Right atrium auricular region (tissue), 2 donors: Measurements from ENCODE around the gene DOK1. TPM values are rescaled to one million over a fixed set of nuclear protein-coding genes. Genes with fewer than 3 reads are reported as not detected.

Experiments
- DNase-seq: peaks from one replicate; pipeline ENCODE4 v3.0.0-alpha.2; 2019; ENCODE audit warnings: low spot score
- H3K27ac ChIP-seq, 2 donors: fragments of 200-600 bp; sonication (generic); 1 replicate in 1 of 2; 2 replicates in 1 of 2; pipeline ENCODE4 v1.5.1; 2016 to 2019
- H3K27me3 ChIP-seq, 2 donors: fragments of 200-600 bp; sonication (generic); one replicate each; pipeline versions ENCODE4 v1.5.1 to v1.6.0; 2017 to 2019
- H3K36me3 ChIP-seq: fragments of 200-600 bp; sonication (generic); one replicate; pipeline ENCODE4 v1.5.1; 2016
- H3K4me1 ChIP-seq, 2 donors: fragments of 200-600 bp; sonication (generic); one replicate each; pipeline versions ENCODE4 v1.5.1 to v1.6.0; 2017 to 2019
- H3K4me3 ChIP-seq, 2 donors: fragments of 200-600 bp; sonication (generic); 1 replicate in 1 of 2; 2 replicates in 1 of 2; pipeline ENCODE4 v1.5.1; 2017 to 2019; ENCODE audit warnings: mild to moderate bottlenecking in 1 of 2, moderate library complexity in 1 of 2
- H3K9me3 ChIP-seq, 2 donors: fragments of 200-600 bp; sonication (generic); one replicate each; pipeline ENCODE4 v1.5.1; 2019
- CTCF ChIP-seq, 2 donors: fragments of 200-600 bp; sonication (generic); IDR thresholded peaks; one replicate each; pipeline ENCODE4 v1.5.1; 2019; ENCODE audit warnings: antibody characterized with exemption in 2 of 2
- total RNA-seq, 2 donors: library from RNA; depleted of rRNA; stranded (reverse); fragments of >200 nt; gene quantifications; one replicate each; pipeline ENCODE4 v1.1.0, GENCODE V29; 2016

DOK1 gene
- total RNA-seq, 2 donors from 2014 or later: 4.9 to 10.3 TPM

GRCh38 chr2:74514368-74515270, 39.9 kb upstream of the DOK1 start, which contains the start of gene TLX2:
Gene TLX2, plus strand, starts transcription at chr2:74514450. Its CDS starts 357 bp downstream, at chr2:74514807.
- H3K27me3 ChIP-seq: peaks cover 42 to 64% of the 10 kb centered on the region in 2 donors
- no peak within 1 kb of the TSS for H3K27ac ChIP-seq
- no peaks in the 10 kb centered on the region for H3K36me3 ChIP-seq
- H3K9me3 ChIP-seq: no peaks in the 10 kb centered on the region
- H3K4me3 ChIP-seq: peak within 1 kb of the TSS in 1 of 2 donors; percentile 24
- DNase-seq: no peak
- no peak for TF ChIP-seq CTCF (IDR thresholded peaks at IDR 0.05)
- H3K4me1 ChIP-seq: peaks cover 0 to 31% of the 10 kb centered on the region in 2 donors

- DNase-seq: no peak
- TF ChIP-seq CTCF (IDR thresholded peaks at IDR 0.05): no peak
Observed at GRCh38 chr2:74515271-74515980, 39.1 kb upstream of the DOK1 start.

GRCh38 chr2:74515981-74516633, 38.4 kb upstream of the DOK1 start:
- Histone ChIP-seq H3K4me3 (peak overlapping the region; percentile 3 to 44), H3K27ac (no peak overlapping the region), H3K9me3 (no peaks in the 10 kb centered on the region), H3K36me3 (no peaks in the 10 kb centered on the region), H3K27me3 (peaks cover 42 to 64% of the 10 kb centered on the region in 2 donors), H3K4me1 (peaks cover 0 to 31% of the 10 kb centered on the region in 2 donors)
- TF ChIP-seq CTCF (IDR thresholded peaks at IDR 0.05): no peak
- no peak for DNase-seq

More at GRCh38 chr2:74515271-74515980, 39.1 kb upstream of the DOK1 start:
- Histone ChIP-seq H3K4me3 (peak overlapping the region in 1 of 2 donors; percentile 44), H3K36me3 (no peaks in the 10 kb centered on the region), H3K27ac (no peak overlapping the region), H3K27me3 (peaks cover 42 to 64% of the 10 kb centered on the region in 2 donors), H3K9me3 (no peaks in the 10 kb centered on the region), H3K4me1 (peaks cover 0 to 31% of the 10 kb centered on the region in 2 donors)

- H3K9me3 ChIP-seq: no peaks in the 10 kb centered on the region
- H3K36me3 ChIP-seq: no peaks in the 10 kb centered on the region
- H3K4me1 ChIP-seq: peaks cover 0 to 31% of the 10 kb centered on the region in 2 donors
- H3K4me3 ChIP-seq: peak overlapping the region in 1 of 2 donors; percentile 44
- peaks cover 42 to 63% of the 10 kb centered on the region in 2 donors for H3K27me3 ChIP-seq
- TF ChIP-seq CTCF (IDR thresholded peaks at IDR 0.05): no peak
- no peak for DNase-seq
- no peak overlapping the region for H3K27ac ChIP-seq
Observed at GRCh38 chr2:74516650-74517049, 37.9 kb upstream of the DOK1 start.

- TF ChIP-seq CTCF (IDR thresholded peaks at IDR 0.05): no peak
- no peak overlapping the region for H3K4me3 ChIP-seq
- DNase-seq: no peak
- H3K27ac ChIP-seq: no peak overlapping the region
- no peaks in the 10 kb centered on the region for H3K9me3 ChIP-seq
- peaks cover 4 to 8% of the 10 kb centered on the region in 2 donors for H3K27me3 ChIP-seq
- peaks cover 15% of the 10 kb centered on the region for H3K36me3 ChIP-seq
- H3K4me1 ChIP-seq: no peaks in the 10 kb centered on the region
Observed at GRCh38 chr2:74522516-74522915, 32.0 kb upstream of the DOK1 start.
